Astrocyte (in vitro differentiated cells and primary cell): Measurements from ENCODE around the gene CDC14B. TPM values are rescaled to one million over a fixed set of nuclear protein-coding genes. Genes with fewer than 3 reads are reported as not detected.

Source experiments
- DNase-seq: peaks from one replicate; pipeline ENCODE4 v3.0.0-alpha.2; 2010; ENCODE audit warnings: low read depth
- FAIRE-seq: peaks from 2 replicates; lab custom pipeline; 2011; peaks lifted over from hg19 to GRCh38; lab: Jason Lieb, UNC
- H2AFZ ChIP-seq: 2 replicates; pipeline ENCODE4 v1.6.0; 2012; ENCODE audit warnings: low read depth, low read length, inconsistent platforms
- H3K27ac ChIP-seq: 2 replicates; pipeline ENCODE4 v1.5.1; 2011; ENCODE audit warnings: low read depth, low read length, inconsistent platforms
- H3K27me3 ChIP-seq: 2 replicates; pipeline ENCODE4 v1.6.0; 2011; ENCODE audit warnings: low read length, inconsistent platforms; ENCODE audit not compliant: insufficient read depth
- H3K36me3 ChIP-seq: 2 replicates; pipeline ENCODE4 v1.5.1; 2011; ENCODE audit warnings: low read length, inconsistent platforms; ENCODE audit not compliant: insufficient read depth
- H3K4me1 ChIP-seq: 2 replicates; pipeline ENCODE4 v1.5.1; 2011; ENCODE audit warnings: low read length, inconsistent platforms; ENCODE audit not compliant: insufficient read depth
- H3K4me2 ChIP-seq: 2 replicates; pipeline ENCODE4 v1.6.0; 2012; ENCODE audit warnings: low read length, inconsistent platforms
- H3K4me3 ChIP-seq: 2 replicates; pipeline ENCODE4 v1.5.1; 2011; ENCODE audit warnings: low read depth, mild to moderate bottlenecking, low read length, inconsistent platforms; ENCODE audit not compliant: insufficient read depth
- H3K79me2 ChIP-seq: 2 replicates; pipeline ENCODE4 v1.6.0; 2012; ENCODE audit warnings: mild to moderate bottlenecking, low read length, inconsistent platforms; ENCODE audit not compliant: insufficient read depth
- H3K9ac ChIP-seq: 2 replicates; pipeline ENCODE4 v1.6.0; 2012; ENCODE audit warnings: mild to moderate bottlenecking, low read length, inconsistent platforms
- H3K9me3 ChIP-seq: 2 replicates; pipeline ENCODE4 v1.5.1; 2012; ENCODE audit warnings: low read depth, mild to moderate bottlenecking, low read length, inconsistent platforms; ENCODE audit not compliant: insufficient read depth
- H4K20me1 ChIP-seq: 2 replicates; pipeline ENCODE4 v1.6.0; 2012; ENCODE audit warnings: low read length, inconsistent platforms; ENCODE audit not compliant: insufficient read depth
- H3K27ac Mint-ChIP-seq: one replicate; pipeline ENCODE4 v1.8.0; 2021; ENCODE audit warnings: mild to moderate bottlenecking, mixed read lengths; ENCODE audit not compliant: unreplicated experiment
- H3K27me3 Mint-ChIP-seq: one replicate; pipeline ENCODE4 v1.8.0; 2021; ENCODE audit warnings: low read depth, mixed read lengths; ENCODE audit not compliant: unreplicated experiment
- H3K36me3 Mint-ChIP-seq: one replicate; pipeline ENCODE4 v1.8.0; 2021; ENCODE audit warnings: low read depth, mixed read lengths; ENCODE audit not compliant: unreplicated experiment
- H3K4me1 Mint-ChIP-seq: one replicate; pipeline ENCODE4 v1.8.0; 2021; ENCODE audit warnings: low read depth, mixed read lengths; ENCODE audit not compliant: unreplicated experiment
- H3K4me3 Mint-ChIP-seq: one replicate; pipeline ENCODE4 v1.8.0; 2021; ENCODE audit warnings: mild to moderate bottlenecking, moderate library complexity, mixed read lengths; ENCODE audit not compliant: unreplicated experiment
- H3K9me3 Mint-ChIP-seq: one replicate; pipeline ENCODE4 v1.8.0; 2021; ENCODE audit warnings: mild to moderate bottlenecking, mixed read lengths; ENCODE audit not compliant: unreplicated experiment
- CTCF ChIP-seq: IDR thresholded peaks from 2 replicates; pipeline ENCODE4 v1.5.1; 2011; ENCODE audit warnings: low read depth, mild to moderate bottlenecking, inconsistent platforms, low read length, moderate library complexity; ENCODE audit not compliant: insufficient read depth
- EZH2 ChIP-seq: IDR thresholded peaks from 2 replicates; pipeline ENCODE4 v1.6.1; 2012; ENCODE audit warnings: mild to moderate bottlenecking, low read length, inconsistent platforms; ENCODE audit not compliant: insufficient read depth
- total RNA-seq: library from RNA; stranded (reverse); gene quantifications from 2 replicates; pipeline ENCODE4 v1.2.1, GENCODE V29; 2021

Gene CDC14B
- total RNA-seq, 1 donor from 2014 or later: 22.5 TPM

- H3K9ac ChIP-seq: no peak overlapping the region
- H3K27me3 ChIP-seq: no peaks in the 10 kb centered on the region
- H3K27ac ChIP-seq: no peak overlapping the region
- no peaks in the 10 kb centered on the region for H3K79me2 ChIP-seq
- H3K4me1 ChIP-seq: no peaks in the 10 kb centered on the region
- peak; percentile 88 for FAIRE-seq
- H3K36me3 Mint-ChIP-seq: peaks cover 12% of the 10 kb centered on the region
- peak; percentile 44 for DNase-seq
- no peaks in the 10 kb centered on the region for H3K9me3 Mint-ChIP-seq
- H4K20me1 ChIP-seq: no peaks in the 10 kb centered on the region
- no peak overlapping the region for H3K27ac Mint-ChIP-seq
- H3K4me3 Mint-ChIP-seq: no peak overlapping the region
- H3K4me1 Mint-ChIP-seq: no peaks in the 10 kb centered on the region
- no peaks in the 10 kb centered on the region for H3K27me3 Mint-ChIP-seq
- no peaks in the 10 kb centered on the region for H3K9me3 ChIP-seq
- no peak overlapping the region for H2AFZ ChIP-seq
- no peak overlapping the region for H3K4me3 ChIP-seq
- H3K36me3 ChIP-seq: peaks cover 15% of the 10 kb centered on the region
- TF ChIP-seq EZH2: no peak
- no peak for TF ChIP-seq CTCF
- H3K4me2 ChIP-seq: no peak overlapping the region
Observed at GRCh38 chr9:96646081-96646991, 26.7 kb upstream of the CDC14B start.

GRCh38 chr9:96644137-96644536 is 24.5 kb upstream of the CDC14B start:
- Histone ChIP-seq H3K4me3 (no peak overlapping the region), H3K4me2 (no peak overlapping the region), H3K79me2 (no peaks in the 10 kb centered on the region), H3K9ac (no peak overlapping the region), H3K36me3 (peaks cover 10% of the 10 kb centered on the region), H3K27ac (no peak overlapping the region), H3K27me3 (no peaks in the 10 kb centered on the region), H3K9me3 (no peaks in the 10 kb centered on the region), H4K20me1 (no peaks in the 10 kb centered on the region), H2AFZ (no peak overlapping the region), H3K4me1 (no peaks in the 10 kb centered on the region)
- FAIRE-seq (no peak), DNase-seq (no peak)
- Mint-ChIP-seq H3K9me3 (no peaks in the 10 kb centered on the region), H3K4me1 (no peaks in the 10 kb centered on the region), H3K4me3 (no peak overlapping the region), H3K36me3 (peaks cover 9% of the 10 kb centered on the region), H3K27me3 (no peaks in the 10 kb centered on the region), H3K27ac (no peak overlapping the region)
- TF ChIP-seq CTCF (no peak), EZH2 (no peak)

- H3K4me1 ChIP-seq: no peaks in the 10 kb centered on the region
- no peaks in the 10 kb centered on the region for H3K27me3 Mint-ChIP-seq
- no peaks in the 10 kb centered on the region for H3K4me1 Mint-ChIP-seq
- H3K36me3 ChIP-seq: peaks cover 7% of the 10 kb centered on the region
- FAIRE-seq: no peak
- no peak for DNase-seq
- H3K9me3 Mint-ChIP-seq: no peaks in the 10 kb centered on the region
- H3K27me3 ChIP-seq: no peaks in the 10 kb centered on the region
- no peak overlapping the region for H3K27ac Mint-ChIP-seq
- H4K20me1 ChIP-seq: no peaks in the 10 kb centered on the region
- no peak overlapping the region for H3K27ac ChIP-seq
- TF ChIP-seq EZH2 (no peak), CTCF (no peak)
- peaks cover 9% of the 10 kb centered on the region for H3K36me3 Mint-ChIP-seq
- H3K4me2 ChIP-seq: no peak overlapping the region
- no peak overlapping the region for H3K9ac ChIP-seq
- H3K9me3 ChIP-seq: no peaks in the 10 kb centered on the region
- H2AFZ ChIP-seq: no peak overlapping the region
- H3K4me3 Mint-ChIP-seq: no peak overlapping the region
- H3K4me3 ChIP-seq: no peak overlapping the region
- H3K79me2 ChIP-seq: no peaks in the 10 kb centered on the region
Observed at GRCh38 chr9:96641514-96641913, 21.9 kb upstream of the CDC14B start.
